HG03520 (cell line): ENCODE results near the gene EPHB2.
"Not testable (repeated sequence)": the region's sequence is repeated elsewhere in the genome, so short reads cannot be mapped to it uniquely, and the experiment has no call there.

ENCODE experiments used
- ATAC-seq: cut with Tn5 transposase; IDR thresholded peaks from one replicate; pipeline ENCODE4 v1.9.1; 2021; ENCODE audit warnings: mild to moderate bottlenecking, moderate library complexity; ENCODE audit not compliant: unreplicated experiment

Gene EPHB2

GRCh38 chr1:22831729-22832413 lies 121.2 kb downstream of the EPHB2 start:
- no peak for ATAC-seq

GRCh38 chr1:22832414-22832786 lies 121.8 kb downstream of the EPHB2 start:
- ATAC-seq, result no peak

- no peak for ATAC-seq
Measured at GRCh38 chr1:22833699-22834098, 123.1 kb downstream of the EPHB2 start.

GRCh38 chr1:22834420-22834819 lies 123.8 kb downstream of the EPHB2 start:
- ATAC-seq, result not testable (repeated sequence)

- no peak for ATAC-seq
Measured at GRCh38 chr1:22835636-22836319, 125.1 kb downstream of the EPHB2 start.

- ATAC-seq, result no peak
Measured at GRCh38 chr1:22836850-22837249, 126.2 kb downstream of the EPHB2 start.

GRCh38 chr1:22837332-22837731 lies 126.7 kb downstream of the EPHB2 start:
- ATAC-seq, result no peak

GRCh38 chr1:22838965-22839364 lies 128.3 kb downstream of the EPHB2 start:
- no peak for ATAC-seq

- ATAC-seq, result no peak
Measured at GRCh38 chr1:22839806-22840205, 129.2 kb downstream of the EPHB2 start.

GRCh38 chr1:22841142-22841541 lies 130.5 kb downstream of the EPHB2 start:
- no peak for ATAC-seq

- no peak for ATAC-seq
Measured at GRCh38 chr1:22841860-22842281, 131.2 kb downstream of the EPHB2 start.

- ATAC-seq, result not testable (repeated sequence)
Measured at GRCh38 chr1:22843441-22844183, 133.0 kb downstream of the EPHB2 start.

- no peak for ATAC-seq
Measured at GRCh38 chr1:22844621-22845020, 134.0 kb downstream of the EPHB2 start.

- ATAC-seq, result no peak
Measured at GRCh38 chr1:22845398-22845935, 134.8 kb downstream of the EPHB2 start.

- no peak for ATAC-seq
Measured at GRCh38 chr1:22846458-22846857, 135.8 kb downstream of the EPHB2 start.

GRCh38 chr1:22847249-22847648 lies 136.6 kb downstream of the EPHB2 start:
- ATAC-seq, result no peak

- no peak for ATAC-seq
Measured at GRCh38 chr1:22847709-22848108, 137.1 kb downstream of the EPHB2 start.

GRCh38 chr1:22848405-22848804 lies 137.8 kb downstream of the EPHB2 start:
- no peak for ATAC-seq

GRCh38 chr1:22849770-22850169 lies 139.1 kb downstream of the EPHB2 start:
- no peak for ATAC-seq

GRCh38 chr1:22850281-22850680 lies 139.6 kb downstream of the EPHB2 start:
- no peak for ATAC-seq

- no peak for ATAC-seq
Measured at GRCh38 chr1:22850681-22851080, 140.0 kb downstream of the EPHB2 start.

- no peak for ATAC-seq
Measured at GRCh38 chr1:22851517-22851916, 140.9 kb downstream of the EPHB2 start.
